Measurements from ENCODE around the gene FUBP1.
"Not testable (repeated sequence)": the region's sequence is repeated elsewhere in the genome, so short reads cannot be mapped to it uniquely, and the experiment has no call there.

FUBP1 gene

GRCh38 chr1:77978969-77979876 is at the start of gene FUBP1:
TSS of gene FUBP1 (minus strand) at chr1:77979072. CDS start at chr1:77979004, 68 bp downstream.
- peak; percentile 72 for TF ChIP-seq CTCF (IDR thresholded peaks at IDR 0.05; ENCODE audit: low read depth, low read length)
- peak; percentile 99 for DNase-seq (ENCODE audit: extremely low read depth, low read depth)

GRCh38 chr1:78021134-78021533 is 42.3 kb upstream of the FUBP1 start:
- not testable (repeated sequence) for DNase-seq (ENCODE audit: extremely low read depth, low read depth)

- no peak for TF ChIP-seq CTCF (IDR thresholded peaks at IDR 0.05; ENCODE audit: low read depth, low read length)
- no peak for DNase-seq (ENCODE audit: extremely low read depth, low read depth)
Observed at GRCh38 chr1:78019024-78019423, 40.2 kb upstream of the FUBP1 start.

- no peak for DNase-seq (ENCODE audit: extremely low read depth, low read depth)
- no peak for TF ChIP-seq CTCF (IDR thresholded peaks at IDR 0.05; ENCODE audit: low read depth, low read length)
Observed at GRCh38 chr1:78015148-78015547, 36.3 kb upstream of the FUBP1 start.

- DNase-seq (ENCODE audit: extremely low read depth, low read depth) = no peak
- TF ChIP-seq CTCF (IDR thresholded peaks at IDR 0.05; ENCODE audit: low read depth, low read length) = no peak
Observed at GRCh38 chr1:78011050-78011449, 32.2 kb upstream of the FUBP1 start.

- no peak for TF ChIP-seq CTCF (IDR thresholded peaks at IDR 0.05; ENCODE audit: low read depth, low read length)
- DNase-seq (ENCODE audit: extremely low read depth, low read depth) = no peak
Observed at GRCh38 chr1:78009836-78010235, 31.0 kb upstream of the FUBP1 start.

- DNase-seq (ENCODE audit: extremely low read depth, low read depth) = no peak
- no peak for TF ChIP-seq CTCF (IDR thresholded peaks at IDR 0.05; ENCODE audit: low read depth, low read length)
Observed at GRCh38 chr1:78009276-78009675, 30.4 kb upstream of the FUBP1 start.
